EH (cell line): Measurements from ENCODE around the gene ZDHHC18.

ENCODE experiments used
- DNase-seq: peaks from one replicate; pipeline ENCODE4 v3.0.0-alpha.2; 2015; ENCODE audit warnings: low read depth

The ZDHHC18 gene

DNA sequence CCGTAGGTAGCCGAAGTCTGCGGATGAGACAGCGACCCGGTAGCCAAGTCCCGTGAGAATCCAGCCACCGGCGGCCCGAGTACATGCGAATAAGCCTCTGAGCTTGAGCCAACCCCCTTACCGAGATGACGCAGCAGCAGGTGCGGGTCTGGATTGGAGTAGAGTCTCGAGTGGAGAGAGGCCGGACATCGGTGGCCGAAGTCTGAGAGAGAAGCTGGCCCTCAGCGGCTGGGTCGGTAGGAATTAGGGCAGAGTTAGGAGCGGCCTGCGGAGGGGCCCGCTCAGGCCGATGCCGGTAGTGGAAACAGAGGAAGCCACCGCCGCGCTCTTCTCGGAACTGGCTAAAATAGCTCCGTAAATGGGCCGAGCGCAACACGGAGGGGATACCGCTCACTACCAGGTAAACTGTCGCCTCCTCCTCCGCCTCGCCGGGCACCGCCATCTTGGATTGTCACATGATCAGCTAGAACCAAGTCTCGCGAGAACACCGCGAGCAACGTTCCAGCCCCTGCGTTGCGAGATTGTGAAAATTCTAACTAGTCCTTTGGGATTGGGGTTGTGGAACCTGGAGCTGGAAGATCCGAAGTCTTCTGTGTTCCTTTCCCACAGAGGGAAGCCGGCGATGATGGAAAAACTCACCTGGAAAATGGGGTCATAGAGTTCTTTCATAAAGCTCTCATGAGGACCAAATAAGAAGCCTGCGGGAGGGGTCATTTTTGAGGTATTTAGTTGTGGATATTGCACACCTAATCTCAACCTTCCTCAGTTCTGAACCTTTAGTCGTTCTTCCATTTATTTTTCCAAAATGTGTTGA, 73.7 kb downstream of the ZDHHC18 start, which contains the start of gene GPATCH3:
GPATCH3 (minus strand) TSS at position 467 of the 814 bp plus-strand sequence; CDS start at position 442, 25 bp downstream.
- peak; percentile 92 for DNase-seq

DNA sequence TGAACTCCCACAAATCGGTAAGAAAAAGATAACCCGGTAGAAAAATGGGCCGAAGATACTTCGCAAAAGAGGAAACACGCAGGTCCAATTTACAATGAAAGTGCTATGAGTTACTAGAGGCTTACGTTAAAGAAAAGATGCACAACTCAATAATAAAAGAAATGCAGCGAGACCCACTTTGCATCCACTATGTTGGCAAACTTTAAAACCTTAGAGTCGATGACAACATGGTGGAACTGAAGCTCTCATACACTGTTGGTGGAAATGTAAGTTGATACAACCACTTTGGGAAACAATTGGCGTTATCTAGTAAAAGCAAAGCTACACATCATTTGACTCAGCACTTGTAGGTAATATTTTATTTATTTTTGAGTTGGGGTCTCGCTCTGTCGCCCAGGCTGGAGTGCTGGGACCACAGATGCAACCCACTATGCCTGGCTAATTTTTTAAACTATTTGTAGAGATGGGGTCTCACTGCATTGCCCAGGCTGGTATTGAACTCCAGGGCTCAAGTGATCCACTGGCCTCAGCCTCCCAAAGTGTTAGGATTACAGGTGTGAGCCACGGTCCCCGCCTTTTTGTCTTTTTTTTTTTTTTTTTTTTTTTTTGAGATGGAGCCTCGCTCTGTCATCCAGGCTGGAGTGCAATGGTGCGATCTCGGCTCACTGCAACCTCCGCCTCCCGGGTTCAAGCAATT, 74.5 kb downstream of the ZDHHC18 start:
- DNase-seq, result no peak
